Ramos (cell line): ENCODE results near the gene PARN.
"Not testable (repeated sequence)": the region's sequence is repeated elsewhere in the genome, so short reads cannot be mapped to it uniquely, and the experiment has no call there.

Experiments
- in situ Hi-C: fragments of 300-500 bp; cut with MboI; formaldehyde crosslinking; loops from one replicate; pipeline ENCODE4 v1.14.3; 2022; ENCODE audit warnings: low sequenced_read_pairs; ENCODE audit not compliant: unreplicated experiment

The PARN gene

GRCh38 chr16:14634389-14634725, 4.3 kb upstream of the PARN start:
- in situ Hi-C loops = no loop called here

- in situ Hi-C loops = no loop called here
Measured at GRCh38 chr16:14632693-14633569, 2.9 kb upstream of the PARN start, which contains the start of gene BFAR. Gene BFAR, plus strand, starts transcription at chr16:14632951. Its CDS starts 11,396 bp downstream, at chr16:14644347.

- in situ Hi-C loops = not testable (repeated sequence)
Measured at GRCh38 chr16:14630620-14631330, 715 bp upstream of the PARN start.

- in situ Hi-C loops = no loop called here
Measured at GRCh38 chr16:14629612-14629918, 495 bp downstream of the PARN start.

- in situ Hi-C loops = no loop called here
Measured at GRCh38 chr16:14628806-14629611, 1.1 kb downstream of the PARN start.

- in situ Hi-C loops = no loop called here
Measured at GRCh38 chr16:14627078-14627477, 3.0 kb downstream of the PARN start.

- in situ Hi-C loops = no loop called here
Measured at GRCh38 chr16:14618566-14618965, 11.5 kb downstream of the PARN start.

- in situ Hi-C loops = no loop called here
Measured at GRCh38 chr16:14616280-14616679, 13.8 kb downstream of the PARN start.

- in situ Hi-C loops = no loop called here
Measured at GRCh38 chr16:14613991-14614390, 16.1 kb downstream of the PARN start.

- in situ Hi-C loops = no loop called here
Measured at GRCh38 chr16:14611660-14612059, 18.4 kb downstream of the PARN start.

- in situ Hi-C loops = no loop called here
Measured at GRCh38 chr16:14609716-14610115, 20.3 kb downstream of the PARN start.

- in situ Hi-C loops = no loop called here
Measured at GRCh38 chr16:14608604-14609003, 21.5 kb downstream of the PARN start.

GRCh38 chr16:14608111-14608566, 21.9 kb downstream of the PARN start:
- in situ Hi-C loops = no loop called here

GRCh38 chr16:14606102-14606501, 24.0 kb downstream of the PARN start:
- in situ Hi-C loops = no loop called here

GRCh38 chr16:14602443-14602963, 27.6 kb downstream of the PARN start:
- in situ Hi-C loops = no loop called here

- in situ Hi-C loops = no loop called here
Measured at GRCh38 chr16:14600164-14600563, 29.9 kb downstream of the PARN start.

- in situ Hi-C loops = no loop called here
Measured at GRCh38 chr16:14586637-14587305, 43.3 kb downstream of the PARN start.

- in situ Hi-C loops = no loop called here
Measured at GRCh38 chr16:14585287-14585686, 44.8 kb downstream of the PARN start.

- in situ Hi-C loops = not testable (repeated sequence)
Measured at GRCh38 chr16:14580926-14581325, 49.1 kb downstream of the PARN start.

GRCh38 chr16:14579266-14579665, 50.8 kb downstream of the PARN start:
- in situ Hi-C loops = no loop called here
